Neural progenitor cell (in vitro differentiated cells): ENCODE data around the gene GK.

Experiments used
- EZH2 ChIP-seq: fragments of 200-600 bp; sonication (generic); IDR thresholded peaks from 2 replicates; pipeline ENCODE4 v1.6.1; 2017; ENCODE audit warnings: antibody characterized with exemption, mild to moderate bottlenecking, moderate library complexity
- EZH2phosphoT487 ChIP-seq: fragments of 200-600 bp; sonication (generic); IDR thresholded peaks from 2 replicates; pipeline ENCODE4 v1.6.1; 2017; ENCODE audit warnings: antibody characterized with exemption
- TF ChIP-seq, protein P1 (sequence below): fragments of 200-600 bp; sonication (generic); IDR thresholded peaks from 2 replicates; pipeline ENCODE4 v1.5.1; 2017; ENCODE audit warnings: antibody characterized with exemption, mild to moderate bottlenecking

DNA sequence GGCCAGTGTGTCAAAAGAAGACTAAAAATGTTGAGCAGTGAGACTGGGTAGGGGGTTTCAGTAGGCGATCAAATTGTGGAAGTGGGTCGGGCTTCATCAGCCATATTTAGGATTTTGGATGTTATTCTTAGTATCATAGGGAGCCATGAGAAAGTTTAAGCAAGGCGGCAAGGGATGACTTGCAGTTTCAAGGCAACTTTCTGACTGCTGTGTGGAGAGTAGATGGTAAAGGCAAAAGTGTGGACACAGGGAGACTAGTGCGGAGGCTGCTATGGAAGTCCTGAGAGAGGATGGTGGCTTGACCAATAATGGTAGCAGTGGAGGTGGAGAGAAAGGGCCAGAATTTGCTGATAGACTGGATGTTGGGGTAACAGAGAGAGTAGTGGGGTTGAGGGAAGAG is 15.4 kb downstream of the GK start:
- TF ChIP-seq EZH2phosphoT487 (no peak), EZH2 (no peak)
- TF ChIP-seq, protein P1, sequence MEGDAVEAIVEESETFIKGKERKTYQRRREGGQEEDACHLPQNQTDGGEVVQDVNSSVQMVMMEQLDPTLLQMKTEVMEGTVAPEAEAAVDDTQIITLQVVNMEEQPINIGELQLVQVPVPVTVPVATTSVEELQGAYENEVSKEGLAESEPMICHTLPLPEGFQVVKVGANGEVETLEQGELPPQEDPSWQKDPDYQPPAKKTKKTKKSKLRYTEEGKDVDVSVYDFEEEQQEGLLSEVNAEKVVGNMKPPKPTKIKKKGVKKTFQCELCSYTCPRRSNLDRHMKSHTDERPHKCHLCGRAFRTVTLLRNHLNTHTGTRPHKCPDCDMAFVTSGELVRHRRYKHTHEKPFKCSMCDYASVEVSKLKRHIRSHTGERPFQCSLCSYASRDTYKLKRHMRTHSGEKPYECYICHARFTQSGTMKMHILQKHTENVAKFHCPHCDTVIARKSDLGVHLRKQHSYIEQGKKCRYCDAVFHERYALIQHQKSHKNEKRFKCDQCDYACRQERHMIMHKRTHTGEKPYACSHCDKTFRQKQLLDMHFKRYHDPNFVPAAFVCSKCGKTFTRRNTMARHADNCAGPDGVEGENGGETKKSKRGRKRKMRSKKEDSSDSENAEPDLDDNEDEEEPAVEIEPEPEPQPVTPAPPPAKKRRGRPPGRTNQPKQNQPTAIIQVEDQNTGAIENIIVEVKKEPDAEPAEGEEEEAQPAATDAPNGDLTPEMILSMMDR = no peak
